ENCODE measurements around the gene VPS18.

The VPS18 gene

DNA sequence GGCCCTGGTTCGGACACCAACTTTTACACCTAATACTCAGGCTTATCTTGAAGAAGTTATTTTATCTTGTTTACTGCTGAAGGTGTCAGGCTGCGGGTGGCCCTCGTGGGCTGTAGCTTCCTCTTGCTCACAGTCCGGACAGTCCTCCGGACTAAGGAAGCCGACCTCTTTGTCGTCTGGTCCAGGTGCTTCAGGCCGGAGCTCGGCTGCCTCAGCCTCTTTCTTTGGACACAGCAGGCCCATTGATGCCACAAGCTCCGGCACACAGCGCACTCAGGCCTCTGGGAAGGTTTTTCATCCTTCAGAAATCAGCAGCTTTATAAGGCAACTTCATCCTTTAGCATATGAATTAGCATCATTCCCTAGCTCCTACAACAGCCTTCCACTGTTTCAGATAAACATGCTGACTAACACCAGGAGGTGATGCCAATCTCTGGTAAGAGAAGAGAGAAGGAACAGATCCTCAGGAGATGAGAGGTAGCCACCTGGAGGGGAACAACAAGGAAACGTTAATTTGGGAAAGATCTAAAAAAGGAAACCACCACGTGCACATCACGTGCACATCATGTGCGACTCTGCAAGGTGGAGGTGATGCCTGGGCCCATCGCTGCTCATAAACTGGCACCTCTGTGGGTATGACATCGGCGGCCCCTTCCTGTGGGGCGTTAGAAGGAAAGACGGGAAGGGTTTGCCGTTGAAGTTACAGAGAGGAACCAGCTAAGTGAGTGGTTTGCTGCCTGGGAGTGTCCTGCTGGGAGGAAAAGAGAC is 54.6 kb downstream of the VPS18 start:
- no peak overlapping the region for H3K4me3 ChIP-seq
- H3K9ac ChIP-seq (ENCODE audit: insufficient read length): no peak overlapping the region
- H3K27ac ChIP-seq: no peak overlapping the region
- no peak for DNase-seq (ENCODE audit: low read depth, low spot score)
- H3K36me3 ChIP-seq (ENCODE audit: insufficient read depth, low read length): peaks cover 2% of the 10 kb centered on the region; the same call in 1 of the 2 replicates
- no peaks in the 10 kb centered on the region for H3K9me3 ChIP-seq (ENCODE audit: low read depth, low read length)
- no peak for TF ChIP-seq POLR2AphosphoS5 (IDR thresholded peaks at IDR 0.05; ENCODE audit: borderline replicate concordance, low read depth, low read length)
- TF ChIP-seq FOXP2 (optimal IDR thresholded peaks at IDR 0.05; ENCODE audit: control extremely low read depth, extremely low read length, insufficient read depth): no peak
- TF ChIP-seq EZH2 (IDR thresholded peaks at IDR 0.05): no peak

DNA sequence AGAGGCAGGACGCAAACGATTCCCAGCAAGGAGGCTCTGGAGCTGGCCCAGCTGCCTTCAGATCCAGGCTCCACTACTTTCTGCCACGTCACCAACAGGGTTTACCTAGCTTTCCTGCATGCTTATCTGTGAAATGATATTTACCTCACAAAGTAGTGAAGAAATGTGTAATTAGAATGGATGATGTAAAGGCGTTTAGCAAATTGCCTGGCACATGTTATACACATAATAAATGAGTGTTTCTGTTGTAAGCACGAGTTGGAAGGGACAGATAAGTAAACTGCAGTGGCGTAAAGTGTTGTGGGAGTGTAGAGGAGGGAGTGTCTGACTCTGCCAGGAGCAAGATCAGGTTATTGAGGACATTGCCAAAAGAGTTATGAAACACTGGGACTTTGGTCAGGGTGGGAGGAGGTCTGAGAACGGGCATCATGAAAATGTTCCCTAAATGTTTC is 55.5 kb downstream of the VPS18 start:
- H3K27ac ChIP-seq: no peak overlapping the region
- H3K9me3 ChIP-seq (ENCODE audit: low read depth, low read length): no peaks in the 10 kb centered on the region
- H3K36me3 ChIP-seq (ENCODE audit: insufficient read depth, low read length): peaks cover 11% of the 10 kb centered on the region; the same call in 1 of the 2 replicates
- TF ChIP-seq FOXP2 (optimal IDR thresholded peaks at IDR 0.05; ENCODE audit: control extremely low read depth, extremely low read length, insufficient read depth): no peak
- no peak for TF ChIP-seq EZH2 (IDR thresholded peaks at IDR 0.05)
- TF ChIP-seq POLR2AphosphoS5 (IDR thresholded peaks at IDR 0.05; ENCODE audit: borderline replicate concordance, low read depth, low read length): no peak
- no peak overlapping the region for H3K4me3 ChIP-seq
- H3K9ac ChIP-seq (ENCODE audit: insufficient read length): no peak overlapping the region
- DNase-seq (ENCODE audit: low read depth, low spot score): no peak

DNA sequence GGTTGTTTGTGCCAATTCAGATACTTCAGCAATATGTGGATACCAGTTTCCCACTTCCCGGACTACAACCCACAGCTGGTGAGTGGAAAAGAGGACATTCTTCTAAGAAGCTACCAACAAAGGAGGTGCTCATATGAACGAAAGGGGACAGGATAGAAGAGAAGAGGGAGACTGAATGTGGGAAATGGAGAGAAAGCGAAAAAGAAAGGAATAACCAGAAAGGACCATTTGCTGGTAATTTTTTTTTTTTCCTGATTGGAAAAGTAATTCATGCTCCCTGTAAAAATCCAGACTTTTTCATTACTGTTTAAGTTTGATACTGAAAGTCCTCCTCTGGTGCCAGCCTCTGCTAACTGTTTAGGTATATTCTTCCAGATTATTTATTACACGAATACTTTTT is 57.5 kb downstream of the VPS18 start:
- Histone ChIP-seq H3K4me3 (peak overlapping the region; percentile 77; the same call in 1 of the 2 replicates), H3K9ac (ENCODE audit: insufficient read length) (peak overlapping the region; percentile 99), H3K9me3 (ENCODE audit: low read depth, low read length) (no peaks in the 10 kb centered on the region), H3K36me3 (ENCODE audit: insufficient read depth, low read length) (peaks cover 31% of the 10 kb centered on the region; the same call in 1 of the 2 replicates), H3K27ac (peak overlapping the region; percentile 95)
- DNase-seq (ENCODE audit: low read depth, low spot score): no peak
- TF ChIP-seq EZH2 (IDR thresholded peaks at IDR 0.05) (no peak), FOXP2 (optimal IDR thresholded peaks at IDR 0.05; ENCODE audit: control extremely low read depth, extremely low read length, insufficient read depth) (no peak), POLR2AphosphoS5 (IDR thresholded peaks at IDR 0.05; ENCODE audit: borderline replicate concordance, low read depth, low read length) (no peak)

DNA sequence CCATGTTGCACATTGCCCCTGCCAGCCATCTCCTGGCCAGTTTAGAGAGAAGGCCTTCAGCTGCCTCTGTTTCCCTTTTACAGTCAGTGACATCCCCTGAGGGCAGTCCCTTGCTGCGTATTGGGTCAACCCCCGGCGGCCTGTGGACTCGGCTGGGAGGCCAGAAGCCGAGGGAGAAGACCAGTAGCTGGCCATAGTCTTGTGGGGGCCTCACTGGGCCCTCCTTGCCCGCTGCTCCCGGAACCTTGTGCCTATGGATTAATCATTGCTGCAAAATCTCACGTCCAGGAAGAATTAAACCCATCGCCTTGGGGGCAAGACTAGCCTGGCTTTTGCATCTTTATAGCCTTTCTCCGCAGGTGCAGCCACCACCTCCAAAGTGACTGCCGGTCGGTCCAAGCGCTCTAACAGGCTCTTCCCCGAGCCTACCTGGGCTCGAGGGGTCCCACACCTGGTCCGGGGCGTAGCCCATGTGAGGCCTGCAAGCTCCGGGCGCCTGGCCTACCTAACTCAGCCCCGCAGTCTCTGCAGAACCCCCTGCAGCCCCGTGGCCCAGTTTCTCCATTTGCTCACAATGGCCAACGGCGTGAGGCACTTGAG is 58.2 kb downstream of the VPS18 start:
- H3K9me3 ChIP-seq (ENCODE audit: low read depth, low read length): no peaks in the 10 kb centered on the region
- peak overlapping the region; percentile 95 for H3K27ac ChIP-seq
- TF ChIP-seq FOXP2 (optimal IDR thresholded peaks at IDR 0.05; ENCODE audit: control extremely low read depth, extremely low read length, insufficient read depth): no peak
- no peak for TF ChIP-seq POLR2AphosphoS5 (IDR thresholded peaks at IDR 0.05; ENCODE audit: borderline replicate concordance, low read depth, low read length)
- no peak for TF ChIP-seq EZH2 (IDR thresholded peaks at IDR 0.05)
- peak overlapping the region; percentile 99 for H3K9ac ChIP-seq (ENCODE audit: insufficient read length)
- H3K36me3 ChIP-seq (ENCODE audit: insufficient read depth, low read length): peaks cover 32% of the 10 kb centered on the region; the same call in 1 of the 2 replicates
- H3K4me3 ChIP-seq: peak overlapping the region; percentile 77
- no peak for DNase-seq (ENCODE audit: low read depth, low spot score)

DNA sequence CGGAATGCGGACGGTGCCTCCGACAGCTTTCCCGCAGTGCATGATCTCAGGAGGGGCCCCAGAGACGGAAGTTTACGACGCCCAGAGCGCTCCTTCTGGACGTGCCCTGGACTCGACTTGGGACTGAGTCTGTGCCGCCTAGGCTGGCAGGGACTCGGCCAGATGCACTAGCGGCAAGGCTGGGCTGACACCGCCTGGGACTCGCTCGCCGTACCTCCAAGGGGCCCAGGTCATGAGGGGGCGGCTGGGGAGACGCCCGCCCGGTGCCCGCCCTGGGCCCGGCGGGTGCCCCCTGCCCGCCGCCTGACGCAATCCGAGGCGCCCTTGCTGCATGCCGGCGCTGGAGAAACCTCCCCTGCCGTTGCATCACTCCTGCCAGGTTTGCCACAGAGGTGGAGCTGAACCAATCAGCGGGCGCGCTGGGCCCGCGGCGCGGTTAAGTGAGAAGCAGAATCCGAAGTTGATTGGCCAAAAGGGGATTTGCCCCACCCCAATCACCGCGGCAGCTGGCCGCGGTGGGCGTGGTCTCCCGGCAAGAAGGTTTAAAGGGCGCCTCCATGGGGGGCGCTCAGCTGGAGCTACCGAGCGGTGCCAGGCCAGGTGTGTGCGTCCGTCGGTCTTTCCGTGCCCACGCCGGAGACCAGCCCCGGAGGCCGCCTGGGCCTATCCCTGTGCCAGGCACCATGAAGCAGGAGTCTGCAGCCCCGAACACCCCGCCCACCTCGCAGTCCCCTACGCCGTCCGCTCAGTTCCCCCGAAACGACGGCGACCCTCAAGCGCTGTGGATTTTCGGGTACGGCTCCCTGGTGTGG is 58.9 kb downstream of the VPS18 start, which contains the start of gene CHAC1:
TSS of gene CHAC1 (plus strand) at position 571 of the 812 bp plus-strand sequence. CDS start at position 684, 113 bp downstream.
- DNase-seq (ENCODE audit: low read depth, low spot score): peak; percentile 86
- no peaks in the 10 kb centered on the region for H3K9me3 ChIP-seq (ENCODE audit: low read depth, low read length)
- H3K4me3 ChIP-seq: peak within 1 kb of the TSS; percentile 77
- H3K9ac ChIP-seq (ENCODE audit: insufficient read length): peak within 1 kb of the TSS; percentile 99
- peak within 1 kb of the TSS; percentile 95 for H3K27ac ChIP-seq
- TF ChIP-seq FOXP2 (optimal IDR thresholded peaks at IDR 0.05; ENCODE audit: control extremely low read depth, extremely low read length, insufficient read depth) (no peak), EZH2 (IDR thresholded peaks at IDR 0.05) (no peak), POLR2AphosphoS5 (IDR thresholded peaks at IDR 0.05; ENCODE audit: borderline replicate concordance, low read depth, low read length) (peak; percentile 71)
- peaks cover 32% of the 10 kb centered on the region; the same call in 1 of the 2 replicates for H3K36me3 ChIP-seq (ENCODE audit: insufficient read depth, low read length)

Measured in SK-N-MC (cell line).